Measurements from ENCODE around the gene CSPG4.
"Not testable (repeated sequence)": the region's sequence is repeated elsewhere in the genome, so short reads cannot be mapped to it uniquely, and the experiment has no call there.

CSPG4 gene

DNA sequence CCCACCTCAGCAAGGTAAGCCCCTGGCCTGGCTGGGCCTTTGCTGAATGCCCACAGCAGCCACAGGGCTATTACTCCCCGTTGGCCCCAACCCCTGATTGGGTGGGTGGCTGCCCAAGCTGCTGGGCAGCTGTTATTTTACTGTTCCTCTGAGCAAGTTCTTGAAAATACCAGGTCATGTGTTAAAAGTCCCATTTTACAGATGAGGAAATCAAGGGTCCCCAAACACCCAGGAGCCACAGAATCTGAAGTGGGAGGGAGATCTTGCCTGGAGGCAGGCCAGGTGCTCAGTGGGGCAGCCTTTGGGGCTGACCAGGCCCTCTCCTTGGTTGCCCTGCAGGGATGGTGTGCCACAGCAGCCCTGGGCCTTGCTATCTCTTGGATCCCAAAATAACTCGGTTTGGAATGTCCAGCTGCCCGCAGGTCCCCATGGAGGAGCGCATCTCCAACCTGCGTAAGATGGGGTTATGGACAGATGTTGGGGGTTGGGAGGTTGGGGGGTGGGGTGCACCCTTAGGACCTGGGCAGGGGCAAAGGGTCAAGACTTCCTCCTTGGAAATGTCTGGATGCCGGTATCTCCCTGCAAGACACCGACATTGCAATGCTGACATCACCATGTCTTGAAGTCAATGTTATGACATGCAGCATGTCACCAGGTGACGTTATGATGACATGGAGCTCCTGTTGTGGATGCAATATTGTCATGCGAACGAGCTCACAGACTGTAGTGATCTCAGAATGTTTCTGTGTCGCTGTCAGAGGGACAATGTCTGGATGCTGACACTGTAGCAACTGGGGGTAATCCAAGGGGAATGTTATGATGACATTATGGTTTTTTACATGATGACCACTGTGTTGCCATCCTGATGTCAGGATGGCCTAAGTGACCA lies 13.3 kb upstream of the CSPG4 start:
- FAIRE-seq = peak; percentile 69

DNA sequence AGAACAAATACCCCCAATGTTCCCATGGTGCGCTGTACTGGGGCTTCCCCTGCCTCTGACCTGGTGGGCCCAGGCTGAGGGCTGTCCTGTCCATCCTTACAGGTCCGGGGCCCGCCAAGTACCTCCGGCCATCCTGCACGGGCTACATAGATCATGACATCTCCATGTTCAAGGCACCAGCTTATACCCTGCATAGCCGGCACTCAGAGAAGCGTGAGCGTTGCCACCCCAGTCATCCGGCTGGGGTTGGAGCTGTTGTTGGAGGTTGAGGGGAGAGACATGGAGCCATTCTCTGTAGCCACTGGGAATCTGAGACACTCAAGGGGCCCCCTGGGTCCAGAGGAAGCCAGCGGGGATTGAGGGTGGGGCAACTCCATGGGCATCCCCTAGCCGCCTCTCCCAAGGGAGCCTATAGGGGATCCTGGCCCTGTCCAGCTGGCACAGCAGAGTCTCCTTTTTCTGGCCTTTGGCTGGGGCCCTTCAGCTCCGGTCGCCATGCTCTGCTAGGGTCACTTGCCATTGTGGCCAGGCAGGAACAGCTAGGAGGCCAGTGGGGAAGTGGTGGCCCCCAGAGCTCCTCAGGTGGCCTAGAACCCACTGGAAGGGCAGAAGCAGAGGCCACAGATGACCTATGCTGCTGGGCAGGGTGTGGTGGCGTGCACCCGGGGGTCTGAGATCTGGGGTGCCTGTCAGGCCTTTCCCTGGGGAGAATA lies 12.5 kb upstream of the CSPG4 start:
- FAIRE-seq (peak; percentile 40), DNase-seq (ENCODE audit: low spot score) (no peak)

More for the DNA sequence above, 13.3 kb upstream of the CSPG4 start:
- DNase-seq (ENCODE audit: low spot score) = no peak

DNA sequence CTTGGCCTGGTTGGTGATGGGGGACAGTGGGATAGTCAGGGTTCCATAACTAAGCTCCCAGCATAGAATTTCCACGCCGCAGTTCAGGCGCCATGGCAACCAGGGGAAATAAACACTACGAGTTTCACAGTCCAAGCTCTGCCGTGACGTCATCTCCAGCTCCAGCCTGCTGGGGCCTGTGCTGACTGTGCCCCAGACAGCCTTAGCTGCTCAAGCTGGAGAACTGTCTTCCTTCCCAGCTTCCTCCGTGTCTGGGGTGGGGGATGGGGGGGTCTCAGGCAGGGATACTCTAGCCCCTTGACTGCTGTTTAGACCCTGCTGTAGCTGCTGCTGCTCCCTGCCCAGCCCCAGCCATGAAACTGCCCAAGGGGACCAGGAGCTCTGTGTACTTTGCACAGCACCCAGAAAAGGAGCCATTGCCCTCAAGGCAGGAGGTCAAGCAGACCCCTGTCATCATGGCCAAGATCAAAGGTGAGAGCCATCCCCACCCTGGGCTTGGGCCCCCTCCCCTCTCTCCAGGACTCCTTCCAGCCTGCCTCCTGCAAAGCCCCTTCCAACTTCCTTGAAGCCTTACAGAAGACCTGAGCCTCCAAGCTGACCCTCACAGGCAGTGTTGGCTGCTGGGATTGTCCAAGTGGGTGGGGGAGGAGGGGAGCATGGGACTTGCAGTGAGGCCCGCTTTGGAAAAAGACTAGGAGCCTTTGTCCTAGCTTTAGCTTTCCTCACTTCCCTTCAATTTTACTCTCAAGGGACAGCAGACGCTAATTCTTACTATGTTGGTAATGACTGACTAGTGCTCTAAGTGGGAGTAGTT lies 11.4 kb upstream of the CSPG4 start:
- FAIRE-seq (peak; percentile 76), DNase-seq (ENCODE audit: low spot score) (peak; percentile 81)

GRCh38 chr15:75723171-75723846 lies 10.7 kb upstream of the CSPG4 start:
- no peak for FAIRE-seq
- no peak for DNase-seq (ENCODE audit: low spot score)

DNA sequence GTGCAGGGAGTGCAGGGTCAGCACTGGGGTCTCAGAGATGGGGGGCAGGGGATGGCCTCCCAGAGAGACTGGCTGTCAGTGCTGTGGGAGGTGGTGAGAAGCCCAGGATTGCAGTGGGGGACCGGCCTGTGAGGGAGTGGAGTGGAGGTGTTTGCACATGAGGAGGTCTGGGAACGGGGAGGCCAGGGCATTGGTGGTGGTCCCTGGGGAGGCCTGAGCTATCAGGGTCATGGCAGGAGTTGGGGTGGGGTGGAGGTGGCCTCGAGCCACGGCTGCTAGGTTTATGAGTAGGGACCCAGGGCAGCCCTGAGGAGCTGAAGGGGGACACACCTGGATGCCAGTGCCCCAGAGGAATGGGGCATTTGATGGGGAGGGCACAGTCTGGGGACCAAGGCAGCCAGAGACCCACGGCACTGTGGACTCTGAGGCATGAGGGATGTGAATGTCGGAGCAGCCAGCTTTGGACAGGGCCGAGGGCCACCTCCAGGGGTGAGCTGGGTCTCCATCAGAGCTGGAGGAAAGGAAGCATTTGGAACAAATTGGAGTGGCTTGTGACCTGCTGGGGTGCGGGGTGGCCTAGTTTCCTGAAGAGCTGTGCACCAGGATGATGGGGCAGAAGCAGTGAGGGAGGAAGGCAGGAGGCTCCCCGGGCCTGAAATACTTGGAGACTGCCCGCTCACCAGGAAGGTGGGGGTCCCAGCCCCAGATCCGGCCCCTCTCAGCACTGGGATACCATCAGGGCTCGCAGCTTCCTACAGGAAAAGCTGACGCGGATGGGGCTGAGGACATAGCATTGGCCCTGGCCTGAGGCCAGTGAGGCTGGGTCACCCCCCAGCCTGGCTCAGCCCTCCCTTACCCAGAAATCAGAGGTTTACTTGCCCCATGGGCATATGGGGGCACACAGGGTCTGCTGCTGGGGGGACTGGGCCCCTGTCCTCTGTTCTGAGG lies 9.5 kb upstream of the CSPG4 start:
- FAIRE-seq (no peak), DNase-seq (ENCODE audit: low spot score) (no peak)

GRCh38 chr15:75721480-75721922 lies 8.9 kb upstream of the CSPG4 start:
- DNase-seq (ENCODE audit: low spot score) (no peak), FAIRE-seq (no peak)

GRCh38 chr15:75720787-75721479 lies 8.3 kb upstream of the CSPG4 start:
- DNase-seq (ENCODE audit: low spot score) (peak; percentile 80), FAIRE-seq (peak; percentile 77)

- FAIRE-seq = no peak
- no peak for DNase-seq (ENCODE audit: low spot score)
These were observed 7.6 kb upstream of the CSPG4 start for GRCh38 chr15:75720297-75720696.

DNA sequence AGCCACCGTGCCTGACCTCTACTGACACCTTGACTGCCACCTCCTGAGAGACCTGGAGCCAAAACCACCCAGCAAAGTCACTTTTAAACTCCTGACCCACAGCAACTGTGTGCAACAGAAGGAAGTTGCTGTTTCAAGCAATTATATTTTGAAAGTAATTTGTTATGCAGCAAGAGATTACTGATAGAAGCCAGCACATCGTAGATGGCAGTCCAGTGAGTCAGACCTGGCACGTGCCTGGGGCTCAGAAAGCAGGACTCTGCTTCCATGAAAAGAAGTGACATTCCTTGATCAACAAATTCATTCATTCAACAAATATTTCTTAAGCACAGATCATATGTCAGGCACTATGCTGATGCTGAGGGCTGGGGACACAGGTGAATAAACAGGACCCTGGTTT lies 5.7 kb upstream of the CSPG4 start:
- FAIRE-seq (no peak), DNase-seq (ENCODE audit: low spot score) (no peak)

- DNase-seq (ENCODE audit: low spot score); FAIRE-seq: not testable (repeated sequence)
These were observed 4.4 kb upstream of the CSPG4 start for GRCh38 chr15:75717001-75717400.

DNA sequence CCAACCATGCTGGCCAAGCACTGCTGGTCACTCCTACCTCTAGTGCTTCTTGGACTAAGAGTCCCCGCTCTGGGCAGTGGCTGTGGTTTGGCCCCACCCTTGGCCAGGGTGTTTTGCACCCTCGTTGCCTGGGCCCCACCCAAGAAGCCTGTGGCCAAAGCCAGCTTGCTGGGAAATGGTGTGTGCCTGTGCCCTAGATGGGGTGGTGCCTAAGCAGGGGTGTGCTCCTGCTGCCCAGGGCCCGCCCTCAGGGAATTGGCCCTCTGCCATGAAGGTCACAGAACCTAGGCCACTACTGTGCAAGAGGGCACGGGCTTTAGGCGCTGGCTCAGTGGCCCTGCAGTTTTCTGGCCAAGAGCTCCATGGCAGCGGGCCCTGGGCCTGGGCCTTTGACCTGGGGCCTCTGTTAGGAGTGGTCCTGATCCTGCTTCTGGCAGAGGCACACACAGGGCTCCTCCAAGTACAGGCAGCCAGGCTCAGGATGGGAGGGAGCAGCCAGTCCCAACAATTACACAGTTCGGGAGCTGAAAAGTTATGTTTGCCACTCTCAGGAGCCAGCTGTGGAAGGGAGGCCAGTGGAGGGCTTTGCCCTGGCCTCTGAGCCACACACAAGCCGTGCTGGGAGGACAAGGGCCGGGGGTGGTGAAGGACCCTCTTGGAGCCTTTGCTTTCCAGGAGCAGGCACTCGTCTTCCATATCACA lies 3.8 kb upstream of the CSPG4 start:
- not testable (repeated sequence) for DNase-seq (ENCODE audit: low spot score)
- FAIRE-seq = peak; percentile 90

DNA sequence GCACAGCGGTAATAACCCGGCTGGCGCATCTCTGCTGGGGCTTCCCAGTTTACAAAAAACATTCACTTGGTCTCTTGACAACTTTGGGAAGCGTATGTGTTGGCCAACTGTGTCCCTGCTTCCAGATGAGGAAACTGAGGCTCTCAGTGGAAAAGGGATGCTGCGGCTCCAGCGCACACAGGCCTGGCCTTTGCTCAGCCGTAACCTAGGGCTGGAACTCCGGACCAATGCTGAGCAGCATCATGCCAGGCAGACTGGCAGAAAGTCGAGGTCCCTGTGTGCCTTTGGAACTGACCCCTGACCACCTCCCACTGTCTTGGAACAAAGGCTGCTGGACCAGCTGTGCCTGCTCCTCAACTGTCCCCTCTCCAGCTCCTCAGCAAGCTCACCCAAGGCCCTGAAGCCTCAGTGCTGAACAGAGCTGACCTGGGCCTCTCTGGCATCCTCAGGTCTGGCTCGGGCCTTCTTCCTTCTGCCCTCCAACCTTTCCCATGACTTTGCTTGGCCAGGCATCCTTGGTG lies 2.7 kb upstream of the CSPG4 start:
- FAIRE-seq = peak; percentile 59
- not testable (repeated sequence) for DNase-seq (ENCODE audit: low spot score)

DNA sequence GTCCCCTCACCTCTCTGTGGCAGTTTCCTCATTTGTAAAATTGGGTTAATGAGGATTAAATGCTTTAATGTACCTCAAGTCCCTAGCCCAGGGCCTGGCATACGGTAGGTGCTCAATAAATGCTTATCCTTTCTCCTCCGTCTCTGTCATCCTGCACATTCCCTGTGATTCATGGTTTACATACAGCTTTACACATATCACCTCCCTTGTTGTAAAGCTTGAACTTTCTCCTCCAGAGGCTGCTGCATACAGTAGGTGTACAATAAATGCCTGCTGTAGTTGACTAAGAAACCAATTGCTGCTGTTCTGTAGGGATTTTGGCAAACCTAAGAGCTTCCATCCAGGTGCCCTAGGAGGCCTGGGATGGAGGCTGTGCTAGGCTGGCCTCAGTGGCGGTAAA lies 1.5 kb upstream of the CSPG4 start:
- DNase-seq (ENCODE audit: low spot score) (no peak), FAIRE-seq (no peak)

DNA sequence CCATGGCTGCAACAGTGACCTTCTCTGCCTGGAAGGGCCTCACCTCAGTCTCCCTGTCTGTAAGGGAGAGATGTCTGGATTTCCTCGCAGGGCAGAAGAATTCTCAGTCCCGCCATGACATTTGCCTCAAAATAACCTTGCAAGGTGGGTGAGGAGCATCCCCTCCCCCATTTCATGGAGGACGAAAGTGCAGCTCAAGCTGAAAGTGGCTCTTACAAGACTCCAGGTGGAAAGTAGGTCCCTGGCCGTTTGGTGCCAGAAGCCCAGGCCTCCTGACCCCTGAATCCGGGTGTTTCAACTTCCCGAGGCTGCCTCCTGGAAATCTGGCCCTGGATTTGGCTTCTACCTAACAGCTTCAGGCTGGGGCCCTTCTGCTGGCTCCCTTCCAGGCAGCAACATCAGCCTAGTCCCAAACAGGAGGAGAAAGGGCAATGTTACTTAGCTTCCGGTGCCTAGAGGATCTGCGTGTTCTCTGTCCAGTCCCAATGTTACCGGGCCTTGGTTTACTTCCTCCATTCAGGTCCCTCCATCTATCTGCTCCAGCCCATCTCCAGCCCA lies 769 bp upstream of the CSPG4 start:
- no peak for DNase-seq (ENCODE audit: low spot score)
- FAIRE-seq = no peak

DNA sequence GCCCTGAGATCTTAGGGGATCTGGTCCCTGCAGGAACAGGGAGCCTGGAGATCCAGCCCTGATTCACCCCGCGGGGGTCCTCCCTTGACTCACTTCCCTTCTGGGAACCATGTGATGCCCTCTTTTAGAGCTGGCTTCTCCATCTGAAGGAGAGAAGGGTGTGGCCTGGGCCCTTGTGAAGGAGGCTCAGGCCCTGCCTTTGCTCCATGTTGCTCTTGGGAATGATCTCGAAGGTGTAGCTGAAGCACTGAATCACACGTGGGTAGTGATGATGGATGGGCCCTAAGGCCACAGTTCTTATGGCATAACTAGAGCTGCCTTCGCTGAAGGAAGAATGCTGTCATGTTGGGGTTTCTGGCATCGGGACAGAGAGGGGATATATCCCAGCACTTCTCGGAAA lies 1.2 kb downstream of the CSPG4 start:
- FAIRE-seq = peak; percentile 58

DNA sequence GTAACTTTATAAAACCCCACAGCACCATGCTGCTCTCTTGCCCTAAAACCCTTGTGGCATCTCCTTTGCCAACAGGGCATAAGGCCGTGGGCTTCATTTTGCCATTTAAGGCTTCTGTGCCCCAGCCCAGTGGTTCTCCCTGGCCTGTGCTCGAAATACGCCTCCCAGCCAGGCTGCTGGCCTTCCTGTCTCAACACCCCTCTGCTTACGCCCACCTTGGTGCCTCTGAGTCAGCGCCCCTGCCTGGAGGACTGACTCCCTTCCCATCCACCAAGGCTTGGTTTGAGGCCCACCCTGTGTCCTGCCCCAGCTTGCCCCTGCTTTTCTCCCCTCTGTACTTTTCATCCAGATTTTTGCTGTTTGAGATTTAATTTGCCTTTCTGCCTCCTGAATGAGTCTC lies 1.8 kb downstream of the CSPG4 start:
- FAIRE-seq = peak; percentile 48
- not testable (repeated sequence) for DNase-seq (ENCODE audit: low spot score)

More for the DNA sequence above, 1.2 kb downstream of the CSPG4 start:
- not testable (repeated sequence) for DNase-seq (ENCODE audit: low spot score)

DNA sequence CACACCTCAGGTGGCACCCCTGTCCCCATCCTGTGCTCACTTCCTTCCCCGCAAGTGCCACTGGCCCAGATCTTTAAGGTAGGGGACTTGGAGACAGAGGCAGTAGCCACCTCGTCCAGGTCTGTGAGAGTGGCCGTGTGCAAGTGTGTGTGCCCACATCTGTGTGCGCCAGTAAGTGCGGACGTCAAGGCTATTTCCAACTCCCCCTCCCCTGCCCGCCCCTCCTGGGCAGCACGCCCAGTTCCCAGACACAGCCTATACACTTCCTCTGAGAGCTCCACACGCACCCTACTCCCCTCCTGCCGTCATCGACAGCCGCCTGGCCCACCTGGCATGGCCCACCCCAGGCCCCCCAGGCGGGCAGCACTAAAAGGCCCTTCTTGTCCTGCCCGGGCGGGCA lies 3.2 kb downstream of the CSPG4 start:
- FAIRE-seq = peak; percentile 87

GRCh38 chr15:75706682-75706954 lies 6.0 kb downstream of the CSPG4 start:
- no peak for DNase-seq (ENCODE audit: low spot score)

More for the DNA sequence above, 3.2 kb downstream of the CSPG4 start:
- not testable (repeated sequence) for DNase-seq (ENCODE audit: low spot score)

More at GRCh38 chr15:75706682-75706954, 6.0 kb downstream of the CSPG4 start:
- no peak for FAIRE-seq
